GM23338 (cell line): ENCODE measurements around the gene ADGRL3. TPM values are rescaled to one million over a fixed set of nuclear protein-coding genes. Genes with fewer than 3 reads are reported as not detected.

Experiments
- ATAC-seq: fragments of 200-7000 bp; cut with Tn5 transposase; 3 replicates; pipeline ENCODE4 v1.9.1; 2020
- DNase-seq: peaks from one replicate; pipeline ENCODE4 v3.0.0-alpha.2; 2015; ENCODE audit warnings: low spot score
- H2AFZ ChIP-seq: fragments of 200-600 bp; sonication (generic); 2 replicates; pipeline ENCODE4 v1.8.0; 2016; ENCODE audit warnings: antibody characterized with exemption, mild to moderate bottlenecking, moderate library complexity
- H3F3A ChIP-seq: fragments of 200-600 bp; sonication (generic); replicated peaks from 2 replicates; pipeline ENCODE4 v1.8.0; 2017; ENCODE audit warnings: antibody characterized with exemption, mixed run types, low read depth
- H3K27ac ChIP-seq: fragments of 200-600 bp; sonication (generic); 2 replicates; pipeline ENCODE4 v1.6.1; 2016; ENCODE audit warnings: low read depth
- H3K27me3 ChIP-seq: fragments of 200-600 bp; sonication (generic); 2 replicates; pipeline ENCODE4 v1.8.0; 2016; ENCODE audit warnings: mild to moderate bottlenecking, mixed run types, moderate library complexity; ENCODE audit not compliant: insufficient read depth
- H3K36me3 ChIP-seq: fragments of 200-600 bp; sonication (generic); 2 replicates; pipeline ENCODE4 v1.8.0; 2016; ENCODE audit warnings: mild to moderate bottlenecking; ENCODE audit not compliant: insufficient read depth
- H3K4me1 ChIP-seq: fragments of 200-600 bp; sonication (generic); 2 replicates; pipeline ENCODE4 v1.8.0; 2016; ENCODE audit warnings: mild to moderate bottlenecking, moderate library complexity; ENCODE audit not compliant: insufficient read depth
- H3K4me2 ChIP-seq: fragments of 200-600 bp; sonication (generic); 2 replicates; pipeline ENCODE4 v1.7.1; 2017; ENCODE audit warnings: mixed run types
- H3K4me3 ChIP-seq: fragments of 200-600 bp; sonication (generic); 2 replicates; pipeline ENCODE4 v1.6.1; 2016; ENCODE audit warnings: mixed run types
- H3K79me2 ChIP-seq: fragments of 200-600 bp; sonication (generic); replicated peaks from 2 replicates; pipeline ENCODE4 v1.8.0; 2017; ENCODE audit warnings: mild to moderate bottlenecking; ENCODE audit not compliant: insufficient read depth
- H3K9me2 ChIP-seq: fragments of 200-600 bp; sonication (generic); 2 replicates; pipeline ENCODE4 v1.8.0; 2017; ENCODE audit not compliant: insufficient read depth
- H4K20me1 ChIP-seq: fragments of 200-600 bp; sonication (generic); replicated peaks from 2 replicates; pipeline ENCODE4 v1.8.0; 2017; ENCODE audit warnings: mild to moderate bottlenecking; ENCODE audit not compliant: insufficient read depth
- H3K27ac Mint-ChIP-seq: 2 replicates; pipeline ENCODE4 v1.8.0; 2020; ENCODE audit warnings: inconsistent platforms, mild to moderate bottlenecking, moderate library complexity, mixed read lengths
- H3K27me3 Mint-ChIP-seq: 3 replicates; pipeline ENCODE4 v1.8.0; 2022; ENCODE audit warnings: low read depth, mild to moderate bottlenecking, moderate library complexity, mixed read lengths, inconsistent platforms; ENCODE audit not compliant: insufficient read depth, poor library complexity
- H3K36me3 Mint-ChIP-seq: 3 replicates; pipeline ENCODE4 v1.8.0; 2021; ENCODE audit warnings: low read depth, mild to moderate bottlenecking, inconsistent platforms, moderate library complexity, mixed read lengths
- H3K4me1 Mint-ChIP-seq: 3 replicates; pipeline ENCODE4 v1.8.0; 2020; ENCODE audit warnings: mild to moderate bottlenecking, inconsistent platforms, mixed read lengths
- H3K4me3 Mint-ChIP-seq: 3 replicates; pipeline ENCODE4 v1.8.0; 2021; ENCODE audit warnings: moderate library complexity, mild to moderate bottlenecking, inconsistent platforms, mixed read lengths
- H3K9me3 Mint-ChIP-seq: 3 replicates; pipeline ENCODE4 v1.8.0; 2020; ENCODE audit warnings: moderate library complexity, mild to moderate bottlenecking, inconsistent platforms, mixed read lengths
- CREB1 ChIP-seq: fragments of 250-450 bp; sonication (Bioruptor Pico); IDR thresholded peaks from 2 replicates; pipeline ENCODE4 v1.5.0; 2020; ENCODE audit warnings: low read depth, mild to moderate bottlenecking, moderate library complexity
- CTCF ChIP-seq, 2 experiments: fragments of 200-600 bp in 1 of 2; sonication (generic) in 1 of 2; conservative IDR thresholded peaks; 2 replicates each; pipeline versions ENCODE4 v1.5.1 to v1.6.1; 2016 to 2017; ENCODE audit warnings: antibody characterized with exemption in 2 of 2, low read depth in 2 of 2, mild to moderate bottlenecking in 2 of 2, moderate library complexity in 1 of 2
- ETS1 ChIP-seq: IDR thresholded peaks from 2 replicates; pipeline ENCODE4 v1.6.1; 2016; ENCODE audit warnings: antibody characterized with exemption
- EZH2 ChIP-seq: fragments of 200-600 bp; sonication (generic); IDR thresholded peaks from one replicate; pipeline ENCODE4 v1.8.0; 2017; ENCODE audit warnings: antibody characterized with exemption, mild to moderate bottlenecking, low read depth; ENCODE audit not compliant: unreplicated experiment
- EZH2phosphoT487 ChIP-seq: fragments of 200-600 bp; sonication (generic); IDR thresholded peaks from one replicate; pipeline ENCODE4 v1.8.1; 2018; ENCODE audit warnings: antibody characterized with exemption; ENCODE audit not compliant: unreplicated experiment
- JUNB ChIP-seq: IDR thresholded peaks from one replicate; pipeline ENCODE4 v1.6.1; 2016; ENCODE audit warnings: antibody characterized with exemption; ENCODE audit not compliant: unreplicated experiment
- NANOG ChIP-seq: IDR thresholded peaks from 2 replicates; pipeline ENCODE4 v1.6.1; 2016; ENCODE audit warnings: antibody characterized with exemption, borderline replicate concordance
- POLR2AphosphoS5 ChIP-seq: IDR thresholded peaks from 2 replicates; pipeline ENCODE4 v1.6.1; 2016; ENCODE audit warnings: antibody characterized with exemption, low read depth
- REST ChIP-seq: IDR thresholded peaks from one replicate; pipeline ENCODE4 v1.6.1; 2018; ENCODE audit warnings: antibody characterized with exemption; ENCODE audit not compliant: unreplicated experiment
- STAT1 ChIP-seq: IDR thresholded peaks from one replicate; pipeline ENCODE4 v1.6.1; 2016; ENCODE audit warnings: antibody characterized with exemption; ENCODE audit not compliant: unreplicated experiment
- ZNF114 ChIP-seq: fragments of 250-450 bp; sonication (Bioruptor Pico); IDR thresholded peaks from 2 replicates; pipeline ENCODE4 v1.5.0; 2020; ENCODE audit warnings: mild to moderate bottlenecking, moderate library complexity
- ZNF331 ChIP-seq: fragments of 250-450 bp; sonication (Bioruptor Pico); IDR thresholded peaks from 2 replicates; pipeline ENCODE4 v1.5.0; 2020; ENCODE audit warnings: low read depth, mild to moderate bottlenecking, moderate library complexity
- ZNF462 ChIP-seq: fragments of 250-450 bp; sonication (Bioruptor Pico); IDR thresholded peaks from 2 replicates; pipeline ENCODE4 v1.5.0; 2020; ENCODE audit warnings: mild to moderate bottlenecking, moderate library complexity
- polyA plus RNA-seq: library from polyadenylated mRNA; unstranded; fragments of >200 nt; fragmentation: Nextera tagmentation; extraction: Ambion mirVana; gene quantifications from 2 replicates; pipeline ENCODE4 v1.2.1, GENCODE V29; 2016
- total RNA-seq: library from RNA; depleted of rRNA; stranded (reverse); fragments of >200 nt; shearing (Covaris generic); gene quantifications from 2 replicates; pipeline ENCODE4 v1.2.3, GENCODE V29; 2014

ADGRL3 gene
- total and polyA plus RNA-seq, 2 experiments from 2014 or later = 9.7 to 16.5 TPM

GRCh38 chr4:62126064-62126732 lies 926.1 kb downstream of the ADGRL3 start:
- DNase-seq (no peak), ATAC-seq (no peak)
- no peaks in the 10 kb centered on the region; the same call in 2 of the 3 replicates for H3K36me3 Mint-ChIP-seq

More at GRCh38 chr4:62126064-62126732, 926.1 kb downstream of the ADGRL3 start:
- Mint-ChIP-seq H3K27me3 (no peaks in the 10 kb centered on the region), H3K9me3 (peaks cover under 1% of the 10 kb centered on the region; the same call in 1 of the 3 replicates), H3K27ac (no peak overlapping the region), H3K4me1 (no peaks in the 10 kb centered on the region), H3K4me3 (no peak overlapping the region)
- H3K4me1 ChIP-seq = no peaks in the 10 kb centered on the region
- no peaks in the 10 kb centered on the region for H3F3A ChIP-seq
- H3K27ac ChIP-seq = no peak overlapping the region
- H3K79me2 ChIP-seq = no peaks in the 10 kb centered on the region
- H3K36me3 ChIP-seq = no peaks in the 10 kb centered on the region
- TF ChIP-seq EZH2phosphoT487 = no peak
- TF ChIP-seq CREB1 (CRISPR knock-in tag) = no peak
- TF ChIP-seq ZNF331 = no peak
- no peak for TF ChIP-seq JUNB
- TF ChIP-seq NANOG = no peak
- TF ChIP-seq POLR2AphosphoS5 = no peak
- no peak for TF ChIP-seq ZNF114
- TF ChIP-seq STAT1 = no peak
- no peak for TF ChIP-seq ETS1
- no peak for TF ChIP-seq REST
- TF ChIP-seq CTCF (conservative IDR thresholded peaks at IDR 0.05; ENCODE audit: low read depth in 2 of 2) = no peak
- TF ChIP-seq EZH2 = no peak
- no peak for TF ChIP-seq ZNF462 (CRISPR knock-in tag)
- H2AFZ ChIP-seq = no peak overlapping the region
- H3K4me3 ChIP-seq = no peak overlapping the region
- peaks cover 6% of the 10 kb centered on the region; the same call in 1 of the 2 replicates for H3K9me2 ChIP-seq
- H3K4me2 ChIP-seq = no peak overlapping the region
- H4K20me1 ChIP-seq = no peaks in the 10 kb centered on the region
- no peaks in the 10 kb centered on the region for H3K27me3 ChIP-seq
